Left ventricle myocardium inferior (tissue), 1 donor: ENCODE results near the gene CAST. TPM values are rescaled to one million over a fixed set of nuclear protein-coding genes. Genes with fewer than 3 reads are reported as not detected.

ENCODE experiments used
- DNase-seq: peaks from one replicate; pipeline ENCODE4 v3.0.0-alpha.2; 2020
- H3K27ac ChIP-seq: fragments of 200-600 bp; replicated peaks from 2 replicates; pipeline ENCODE4 v1.8.0; 2021
- H3K27me3 ChIP-seq: fragments of 200-600 bp; 2 replicates; pipeline ENCODE4 v1.8.0; 2021; ENCODE audit warnings: low read depth
- H3K36me3 ChIP-seq: fragments of 200-600 bp; 2 replicates; pipeline ENCODE4 v1.8.0; 2021
- H3K4me1 ChIP-seq: fragments of 200-600 bp; 2 replicates; pipeline ENCODE4 v1.8.0; 2021
- H3K4me3 ChIP-seq: fragments of 200-600 bp; 2 replicates; pipeline ENCODE4 v1.8.0; 2021; ENCODE audit warnings: mild to moderate bottlenecking, moderate library complexity
- H3K9me3 ChIP-seq: fragments of 200-600 bp; replicated peaks from 2 replicates; pipeline ENCODE4 v1.8.0; 2021
- intact Hi-C: fragments of 100-400 bp; cut with micrococcal nuclease; formaldehyde crosslinking; loops from one replicate; pipeline ENCODE4 v1.11.0; 2022
- total RNA-seq: library from RNA; stranded (reverse); fragmentation: NEBNext Ultra II Directional; extraction: Animal tissue kit (Norgen Biotek cat#: 25700); gene quantifications from one replicate; pipeline ENCODE4 v1.2.1, GENCODE V29; 2021
- TF ChIP-seq, protein P1 (sequence below): fragments of 200-600 bp; IDR thresholded peaks from 2 replicates; pipeline ENCODE4 v1.8.0; 2021; ENCODE audit warnings: antibody characterized with exemption, mild to moderate bottlenecking, borderline replicate concordance
- donor health status: DM: no; HTN: yes; CAD: no; lungs with severe emphysema.

CAST gene
- total RNA-seq, 1 donor from 2014 or later = 649 TPM

- no peaks in the 10 kb centered on the region for H3K36me3 ChIP-seq
- TF ChIP-seq, protein P1, sequence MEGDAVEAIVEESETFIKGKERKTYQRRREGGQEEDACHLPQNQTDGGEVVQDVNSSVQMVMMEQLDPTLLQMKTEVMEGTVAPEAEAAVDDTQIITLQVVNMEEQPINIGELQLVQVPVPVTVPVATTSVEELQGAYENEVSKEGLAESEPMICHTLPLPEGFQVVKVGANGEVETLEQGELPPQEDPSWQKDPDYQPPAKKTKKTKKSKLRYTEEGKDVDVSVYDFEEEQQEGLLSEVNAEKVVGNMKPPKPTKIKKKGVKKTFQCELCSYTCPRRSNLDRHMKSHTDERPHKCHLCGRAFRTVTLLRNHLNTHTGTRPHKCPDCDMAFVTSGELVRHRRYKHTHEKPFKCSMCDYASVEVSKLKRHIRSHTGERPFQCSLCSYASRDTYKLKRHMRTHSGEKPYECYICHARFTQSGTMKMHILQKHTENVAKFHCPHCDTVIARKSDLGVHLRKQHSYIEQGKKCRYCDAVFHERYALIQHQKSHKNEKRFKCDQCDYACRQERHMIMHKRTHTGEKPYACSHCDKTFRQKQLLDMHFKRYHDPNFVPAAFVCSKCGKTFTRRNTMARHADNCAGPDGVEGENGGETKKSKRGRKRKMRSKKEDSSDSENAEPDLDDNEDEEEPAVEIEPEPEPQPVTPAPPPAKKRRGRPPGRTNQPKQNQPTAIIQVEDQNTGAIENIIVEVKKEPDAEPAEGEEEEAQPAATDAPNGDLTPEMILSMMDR = no peak
- intact Hi-C loops = no loop called here
- no peak overlapping the region for H3K4me3 ChIP-seq
- peaks cover 100% of the 10 kb centered on the region for H3K4me1 ChIP-seq
- DNase-seq = no peak
- H3K27ac ChIP-seq = peak overlapping the region; percentile 97
- no peaks in the 10 kb centered on the region for H3K27me3 ChIP-seq
- no peaks in the 10 kb centered on the region for H3K9me3 ChIP-seq
Measured at GRCh38 chr5:96717874-96718273, 55.7 kb downstream of the CAST start.

DNA sequence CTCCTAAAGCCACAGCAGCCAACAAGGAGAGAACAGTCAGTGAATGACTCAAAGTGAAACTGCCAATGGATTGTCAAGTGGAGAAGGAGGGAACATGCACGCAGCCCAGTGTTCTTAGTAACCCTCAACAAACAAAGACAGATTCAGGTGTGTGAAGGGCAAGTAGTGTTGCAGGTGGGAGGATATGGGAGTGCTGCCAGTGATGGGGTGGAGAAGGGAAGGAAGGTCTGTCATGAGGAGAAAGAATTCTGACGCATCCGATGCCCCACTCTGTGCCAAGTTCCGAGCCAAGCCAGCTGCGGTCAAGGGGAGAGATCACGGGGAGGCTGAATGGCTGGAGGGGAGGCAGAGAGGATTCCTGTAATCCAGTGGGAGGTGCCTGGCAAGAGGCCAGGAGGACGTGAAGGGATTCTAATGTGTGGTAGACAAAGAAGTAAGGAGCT, 56.5 kb downstream of the CAST start:
- H3K4me1 ChIP-seq = peaks cover 100% of the 10 kb centered on the region

GRCh38 chr5:96720408-96720807, 58.2 kb downstream of the CAST start:
- TF ChIP-seq, protein P1 = peak; percentile 31
- Histone ChIP-seq H3K36me3 (peaks cover 6% of the 10 kb centered on the region), H3K9me3 (no peaks in the 10 kb centered on the region), H3K4me1 (peaks cover 98% of the 10 kb centered on the region), H3K4me3 (no peak overlapping the region), H3K27me3 (no peaks in the 10 kb centered on the region), H3K27ac (peak overlapping the region; percentile 97)
- intact Hi-C loops = no loop called here
- no peak for DNase-seq

More for the DNA sequence above, 56.5 kb downstream of the CAST start:
- no peak overlapping the region for H3K4me3 ChIP-seq
- intact Hi-C loops = no loop called here
- DNase-seq = peak; percentile 70
- H3K27ac ChIP-seq = peak overlapping the region; percentile 97
- H3K36me3 ChIP-seq = no peaks in the 10 kb centered on the region
- H3K9me3 ChIP-seq = no peaks in the 10 kb centered on the region
- TF ChIP-seq, protein P1 = no peak
- H3K27me3 ChIP-seq = no peaks in the 10 kb centered on the region

- Histone ChIP-seq H3K9me3 (no peaks in the 10 kb centered on the region), H3K4me3 (no peak overlapping the region), H3K36me3 (peaks cover 6% of the 10 kb centered on the region), H3K27me3 (no peaks in the 10 kb centered on the region), H3K4me1 (peaks cover 98% of the 10 kb centered on the region), H3K27ac (peak overlapping the region; percentile 97)
- no peak for DNase-seq
- TF ChIP-seq, protein P1 = no peak
- intact Hi-C loops = no loop called here
Measured at GRCh38 chr5:96721351-96721977, 59.3 kb downstream of the CAST start.

DNA sequence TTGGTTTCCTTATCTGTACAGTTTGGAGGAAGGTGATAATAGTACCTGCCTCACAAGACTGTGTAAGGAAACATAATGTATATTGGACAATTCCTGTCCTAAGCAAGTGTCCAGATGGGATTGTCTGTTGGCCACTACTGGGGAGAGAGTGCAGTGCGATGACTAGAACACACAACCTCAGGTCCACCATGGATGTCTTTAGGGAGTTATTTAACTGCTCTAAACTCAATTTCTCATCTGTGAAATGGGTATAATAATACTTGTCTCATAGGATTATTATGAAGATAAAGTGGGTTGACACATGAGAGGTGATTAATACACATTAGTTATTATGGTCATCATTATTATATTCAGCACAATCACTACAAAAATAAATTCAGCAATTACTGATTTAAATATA, 63.1 kb downstream of the CAST start:
- Histone ChIP-seq H3K4me3 (no peak overlapping the region), H3K9me3 (no peaks in the 10 kb centered on the region), H3K27me3 (no peaks in the 10 kb centered on the region), H3K27ac (peak overlapping the region; percentile 97), H3K36me3 (peaks cover 29% of the 10 kb centered on the region), H3K4me1 (peaks cover 81% of the 10 kb centered on the region)
- DNase-seq = no peak
- intact Hi-C loops = no loop called here
- TF ChIP-seq, protein P1 = no peak
